GM12874 (cell line): ENCODE data around the gene RBCK1.

Source experiments
- CTCF ChIP-seq: IDR thresholded peaks from 2 replicates; pipeline ENCODE4 v1.5.1; 2011; ENCODE audit warnings: low read depth, mild to moderate bottlenecking, control low read depth, low read length, moderate library complexity; ENCODE audit not compliant: insufficient read depth

RBCK1 gene

GRCh38 chr20:399182-399707 lies 8.9 kb upstream of the RBCK1 start:
- TF ChIP-seq CTCF: no peak

GRCh38 chr20:400128-400453 lies 8.0 kb upstream of the RBCK1 start:
- TF ChIP-seq CTCF: no peak

GRCh38 chr20:400454-401275 lies 7.4 kb upstream of the RBCK1 start:
- no peak for TF ChIP-seq CTCF

DNA sequence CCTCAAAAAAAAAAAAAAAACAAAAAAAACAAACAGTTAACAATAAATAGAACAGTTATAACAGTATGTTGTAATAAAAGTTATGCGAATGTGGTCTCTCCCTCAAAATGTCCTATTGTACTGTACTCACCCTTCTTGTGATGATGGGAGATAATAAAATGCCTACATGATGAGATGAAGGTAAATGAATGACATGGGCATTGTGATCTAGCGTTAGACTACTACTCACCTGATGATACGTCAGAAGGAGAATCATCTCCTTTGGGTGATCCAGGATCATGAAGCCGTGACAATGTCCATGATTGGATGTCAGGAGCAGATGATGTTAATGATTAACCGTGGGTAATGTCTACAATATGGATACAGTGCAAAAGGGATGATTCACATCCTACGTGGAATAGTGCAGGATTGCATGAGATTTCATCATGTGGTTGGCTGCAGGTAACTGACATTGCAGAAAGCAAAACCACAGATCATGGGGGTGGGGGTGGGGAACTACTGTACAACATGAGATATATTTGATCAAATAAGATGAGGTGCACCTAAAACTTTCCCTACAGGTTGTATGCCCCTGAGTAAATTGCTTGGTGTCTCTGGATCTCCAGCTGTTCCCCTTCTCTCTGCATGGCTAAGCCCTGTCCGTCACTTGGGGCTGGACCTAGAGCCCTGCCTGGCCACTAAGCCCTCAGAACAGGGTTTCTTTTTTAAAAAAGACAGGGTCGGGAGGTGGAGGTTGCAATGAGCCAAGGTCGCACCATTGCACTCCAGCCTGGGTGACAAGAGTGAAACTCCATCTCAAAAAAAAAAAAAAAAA lies 6.2 kb upstream of the RBCK1 start:
- no peak for TF ChIP-seq CTCF

- TF ChIP-seq CTCF: no peak
These were observed 5.6 kb upstream of the RBCK1 start for GRCh38 chr20:402496-402885.

DNA sequence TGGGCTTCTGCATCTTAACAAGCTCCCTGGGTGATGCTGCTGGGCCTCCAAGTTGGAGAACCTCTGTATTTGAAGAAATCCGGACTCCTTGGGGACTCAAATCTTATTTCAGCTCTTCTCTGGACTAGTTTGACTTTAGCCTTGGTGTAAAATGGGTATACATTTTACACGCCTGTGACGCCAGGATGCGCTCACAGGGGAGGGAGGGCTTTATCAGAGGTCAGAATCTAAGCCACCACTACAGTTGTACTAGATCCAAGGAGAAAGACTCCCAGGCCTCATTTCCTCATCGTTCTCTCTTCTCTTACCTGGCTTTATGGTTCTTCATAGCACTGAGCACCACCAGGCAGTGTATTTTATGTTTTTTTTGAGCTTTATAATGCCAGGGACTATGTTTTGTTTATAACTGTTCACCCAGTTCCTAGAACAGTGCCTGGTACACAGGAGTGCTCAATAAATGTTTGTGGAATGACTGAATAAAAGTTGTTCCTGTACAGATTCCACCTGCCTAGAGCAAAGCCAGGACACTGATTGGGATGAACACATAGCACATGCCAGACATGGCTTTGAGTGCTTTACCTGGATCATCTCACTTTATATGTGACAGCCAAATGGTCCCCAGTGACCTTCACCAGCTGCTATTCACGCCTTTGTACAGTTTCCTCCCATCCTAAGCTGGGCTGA lies 5.1 kb upstream of the RBCK1 start:
- no peak for TF ChIP-seq CTCF

- no peak for TF ChIP-seq CTCF
These were observed 4.5 kb upstream of the RBCK1 start for GRCh38 chr20:403582-403957.
